ENCODE results near the gene ALK.

The ALK gene

GRCh38 chr2:29166242-29167039, 754.9 kb downstream of the ALK start:
- DNase-seq = no peak

DNA sequence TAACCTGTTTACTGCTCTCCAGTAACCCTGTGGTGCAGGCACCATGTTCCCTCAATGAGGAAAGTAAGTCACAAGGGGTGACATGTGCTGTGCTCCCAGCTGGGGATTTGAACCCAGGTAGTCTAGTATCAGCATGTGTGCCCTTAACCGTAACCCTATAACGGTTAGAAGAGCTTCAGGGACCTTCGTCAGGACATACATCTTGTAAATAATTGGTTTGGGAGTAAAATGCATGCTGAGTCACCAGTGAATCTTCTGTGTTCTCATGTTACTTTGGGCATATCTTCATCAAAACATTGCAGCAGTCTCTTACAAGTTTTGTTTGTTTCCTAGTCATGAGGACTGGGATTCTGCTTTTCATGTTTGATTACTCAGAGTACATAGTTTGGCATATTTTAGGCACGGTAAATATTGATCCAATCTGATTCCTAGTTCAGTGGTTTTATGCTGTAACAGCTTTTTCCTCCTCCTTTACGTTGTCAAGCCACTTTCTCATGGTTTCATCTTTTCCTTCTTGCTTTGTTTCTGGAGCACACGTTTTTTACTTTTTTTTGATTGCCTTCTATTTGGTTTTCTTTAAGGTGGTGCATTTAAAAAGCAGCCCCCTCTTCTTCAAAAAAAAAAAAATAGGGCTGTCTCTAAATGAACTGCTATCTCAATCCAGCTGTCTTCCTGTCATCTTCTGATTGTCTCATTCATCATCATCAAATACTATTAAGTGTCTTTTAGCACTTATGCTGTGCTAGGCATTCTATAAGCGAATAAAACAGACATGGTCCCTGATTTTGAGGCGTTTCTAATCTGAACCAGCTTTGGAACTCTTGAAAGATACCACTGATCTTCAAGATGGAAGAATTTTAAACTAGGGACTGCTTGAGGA, 755.8 kb downstream of the ALK start:
- DNase-seq = peak; percentile 50

DNA sequence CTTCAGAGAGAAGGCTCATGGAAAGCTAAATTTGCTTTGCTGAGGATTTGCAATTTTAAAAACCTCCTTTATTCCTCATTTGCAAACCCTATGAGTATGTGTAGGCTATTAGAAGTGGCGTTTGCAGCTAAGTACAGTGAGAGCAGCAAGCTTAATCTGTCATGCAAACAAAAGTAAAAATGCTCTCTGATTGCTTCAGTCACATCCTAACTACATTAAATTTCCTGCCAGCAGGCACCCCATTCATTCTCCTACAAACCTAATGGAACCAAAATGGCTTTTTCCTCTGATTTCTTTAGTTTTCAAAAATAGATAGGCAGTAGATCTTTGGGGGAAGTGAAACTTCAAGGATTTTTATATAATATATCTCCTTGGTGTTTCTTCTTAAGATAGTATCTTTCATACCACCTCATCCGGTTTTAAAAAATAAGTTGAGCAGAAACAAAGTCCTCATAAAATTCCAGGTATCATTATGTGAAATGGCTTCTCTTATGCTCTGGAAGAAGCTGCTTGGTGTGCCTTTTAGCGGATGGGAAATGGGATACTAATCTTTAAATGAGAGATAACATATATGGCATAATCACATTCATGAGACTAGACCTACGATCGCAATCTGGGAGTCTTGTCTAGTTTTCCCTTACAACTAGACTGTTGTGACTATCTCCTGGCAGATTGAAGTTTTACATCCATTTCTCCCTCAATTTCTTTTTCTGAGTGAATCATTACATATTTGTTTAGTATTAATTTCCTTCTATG, 757.1 kb downstream of the ALK start:
- no peak for DNase-seq

DNA sequence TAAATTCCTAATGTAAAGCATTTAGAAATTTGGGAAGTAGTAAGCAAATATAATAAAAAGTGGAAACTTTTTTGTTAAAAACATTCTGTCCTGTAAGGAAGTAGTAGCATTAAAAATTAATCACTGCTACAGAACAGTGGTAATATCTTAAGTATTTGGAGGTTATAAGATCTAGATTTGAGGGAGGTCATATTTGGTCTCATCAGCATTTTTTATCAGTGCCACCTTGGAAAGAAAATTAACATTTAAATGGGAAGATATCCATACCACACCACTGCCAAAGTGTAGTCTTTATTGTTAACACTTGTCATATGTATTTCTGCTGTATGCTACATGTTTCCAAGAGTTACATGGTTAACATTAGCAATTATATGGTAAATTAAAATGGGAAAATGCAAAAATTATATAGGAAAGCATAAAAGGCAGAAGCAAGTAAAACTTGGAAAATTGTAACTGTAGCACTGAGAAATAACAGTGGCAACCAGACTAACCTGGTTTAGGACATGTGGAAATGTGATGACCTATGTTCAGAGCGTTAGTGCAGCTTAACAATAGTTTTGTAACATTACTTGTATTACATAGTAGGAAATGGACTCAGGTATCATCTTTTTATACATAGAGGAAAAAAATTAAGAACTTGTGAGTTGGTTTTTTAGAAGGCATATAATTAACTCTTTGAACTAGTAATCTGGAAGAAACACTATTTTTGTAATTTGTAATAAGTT, 759.0 kb downstream of the ALK start:
- DNase-seq = no peak

GRCh38 chr2:29160184-29160583, 761.2 kb downstream of the ALK start:
- no peak for DNase-seq

- no peak for DNase-seq
These were observed 762.3 kb downstream of the ALK start for GRCh38 chr2:29159125-29159524.

DNA sequence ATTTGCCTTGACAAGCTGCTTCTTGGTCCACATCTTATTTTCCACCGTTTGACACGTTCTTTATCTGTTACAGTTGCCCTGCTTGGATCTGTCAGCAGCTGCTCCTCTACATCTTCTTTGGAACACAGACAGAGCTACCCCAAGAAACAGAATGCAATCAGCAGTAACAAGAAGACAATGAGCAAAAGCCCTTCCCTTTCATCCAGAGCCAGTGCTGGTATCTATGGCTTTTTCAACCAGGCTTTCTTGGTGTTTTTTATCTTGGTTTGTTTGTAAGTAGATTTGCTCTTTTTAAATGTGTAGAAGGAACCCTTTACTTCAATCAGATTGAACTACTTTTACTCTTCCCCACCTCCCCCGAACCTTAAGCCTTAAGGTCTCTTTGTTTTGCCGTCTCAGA, 764.3 kb downstream of the ALK start:
- no peak for DNase-seq

- no peak for DNase-seq
These were observed 765.8 kb downstream of the ALK start for GRCh38 chr2:29155578-29155977.

DNA sequence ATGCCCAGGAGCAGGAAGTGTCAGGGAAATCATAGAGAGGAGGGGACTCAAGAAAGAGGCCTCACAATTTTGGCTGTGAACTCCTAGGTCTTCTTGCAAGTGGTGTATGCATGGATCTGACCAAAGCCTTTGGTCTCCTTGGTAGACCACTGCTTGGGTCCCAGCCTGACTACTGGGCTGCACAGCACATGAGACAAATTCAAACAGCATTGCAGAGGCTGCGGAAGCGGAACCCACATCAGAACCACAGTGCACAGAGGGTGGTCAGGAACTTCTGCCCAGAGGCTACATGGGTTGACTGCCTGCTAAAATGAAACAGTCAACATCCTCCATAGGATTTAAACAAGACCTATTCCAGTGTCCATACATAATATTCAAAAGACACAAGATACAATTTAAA, 766.8 kb downstream of the ALK start:
- no peak for DNase-seq

DNA sequence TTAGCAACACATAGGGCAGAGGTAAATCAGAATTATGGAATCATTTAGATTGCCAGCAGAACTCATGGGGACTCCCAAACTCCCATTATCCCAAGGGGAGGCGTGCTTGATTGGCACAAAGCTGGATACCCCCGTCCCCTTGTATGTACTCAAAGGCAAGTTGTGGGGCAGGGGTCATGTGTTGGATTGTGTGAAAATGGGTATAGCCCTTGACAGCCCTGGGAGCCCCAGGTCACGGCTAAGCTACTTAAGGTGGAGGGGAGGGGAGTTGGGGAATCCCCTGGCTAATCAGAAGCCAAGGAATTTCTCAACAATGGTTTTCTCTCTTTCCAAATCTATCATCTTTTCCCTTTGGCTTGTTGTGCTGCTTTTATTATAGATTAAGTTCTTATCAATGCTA, 773.4 kb downstream of the ALK start:
- no peak for DNase-seq

DNA sequence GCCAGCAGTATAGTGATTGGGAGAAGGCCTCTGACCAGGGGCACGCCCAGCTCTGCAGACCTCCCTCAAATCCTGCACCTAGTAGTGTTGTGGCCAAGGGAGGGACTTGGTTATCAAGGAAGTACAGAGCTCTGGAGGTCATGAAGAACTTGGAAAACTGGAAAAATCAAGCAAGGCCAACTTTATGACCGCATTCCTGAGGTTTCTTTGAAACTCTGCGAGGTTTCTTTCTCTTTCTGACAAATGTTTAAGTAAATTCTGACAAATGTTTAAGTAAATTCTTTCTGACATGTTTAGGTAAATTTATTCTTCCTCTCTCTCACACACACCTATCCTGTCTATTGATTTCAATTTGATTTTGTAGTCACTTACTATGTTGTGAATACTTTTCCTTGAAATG, 775.2 kb downstream of the ALK start:
- no peak for DNase-seq

DNA sequence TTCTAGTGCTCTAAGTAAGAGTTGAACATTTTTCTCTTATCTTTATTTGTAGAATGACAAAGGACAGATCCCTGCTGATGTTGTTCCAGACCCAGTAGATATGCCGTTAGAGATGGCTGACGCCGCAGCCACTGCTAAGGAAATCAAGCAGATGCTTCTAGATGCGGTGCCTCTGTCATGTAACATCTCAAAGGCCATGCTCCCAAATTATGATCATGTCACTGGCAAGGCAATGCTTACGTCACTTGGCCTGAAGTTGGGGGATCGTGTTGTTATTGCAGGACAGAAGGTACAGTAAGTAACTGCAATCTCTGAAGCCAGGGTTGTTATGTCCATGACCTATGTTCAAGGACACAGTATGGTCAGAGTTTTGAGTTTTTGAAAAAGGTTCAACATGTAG, 777.7 kb downstream of the ALK start:
- DNase-seq = no peak
